Body of pancreas (tissue), 4 donors: ENCODE data around the gene UEVLD. TPM values are rescaled to one million over a fixed set of nuclear protein-coding genes. Genes with fewer than 3 reads are reported as not detected.

Source experiments
- ATAC-seq: fragments of 150-250 bp; one replicate; pipeline ENCODE4 v1.9.1; 2016
- DNase-seq, 4 donors: peaks; one replicate each; pipeline ENCODE4 v3.0.0-alpha.2; 2019
- H3K27ac ChIP-seq, 4 donors: fragments of 200-600 bp; sonication (generic); 1 replicate in 3 of 4; 2 replicates in 1 of 4; pipeline versions ENCODE4 v1.5.1 to v1.6.1; 2016 to 2019; ENCODE audit warnings: mild to moderate bottlenecking in 1 of 4, mixed read lengths in 1 of 4, moderate library complexity in 1 of 4
- H3K27me3 ChIP-seq, 2 donors: fragments of 200-600 bp; sonication (generic); one replicate each; pipeline ENCODE4 v1.6.0; 2016; ENCODE audit warnings: mild to moderate bottlenecking in 1 of 2
- H3K36me3 ChIP-seq, 2 donors: fragments of 200-600 bp; sonication (generic); replicated peaks in 1 of 2; 2 replicates each; pipeline ENCODE4 v1.5.1; 2016; ENCODE audit warnings: low read depth in 2 of 2; ENCODE audit not compliant: insufficient read depth in 1 of 2
- H3K4me1 ChIP-seq: fragments of 200-600 bp; sonication (generic); one replicate; pipeline ENCODE4 v1.6.0; 2016
- H3K4me3 ChIP-seq, 2 donors: fragments of 200-600 bp; sonication (generic); 1 replicate in 1 of 2; 2 replicates in 1 of 2; pipeline ENCODE4 v1.5.1; 2016 to 2019
- H3K9me3 ChIP-seq, 3 donors: fragments of 200-600 bp; sonication (generic); 1 replicate in 2 of 3; 2 replicates in 1 of 3; pipeline ENCODE4 v1.5.1; 2016
- POLR2A ChIP-seq, 3 donors: fragments of 450-650 bp; IDR thresholded peaks; one replicate each; pipeline ENCODE4 v1.6.1; 2016; ENCODE audit warnings: antibody characterized with exemption in 3 of 3, mild to moderate bottlenecking in 2 of 3
- WGBS, 2 donors: methylation state at CpG; one replicate each; pipeline ENCODE4 v1.1.5; 2017; 5-methylcytosine and 5-hydroxymethylcytosine counted together
- intact Hi-C: fragments of 100-400 bp; cut with DNase I; formaldehyde crosslinking; loops from one replicate; pipeline ENCODE4 v1.15.1; 2023
- total RNA-seq, 2 donors: library from RNA; depleted of rRNA; stranded (reverse); fragments of >200 nt; gene quantifications; one replicate each; pipeline ENCODE4 v1.1.0, GENCODE V29; 2016
- TF ChIP-seq, protein P1 (sequence below), 7 experiments: fragments of 450-650 bp in 4 of 7; fragments of 200-600 bp in 3 of 7; sonication (generic) in 3 of 7; IDR thresholded peaks; one replicate each; pipeline ENCODE4 v1.5.1; 2016 to 2019; ENCODE audit warnings: antibody characterized with exemption in 7 of 7

The UEVLD gene
- total RNA-seq, 2 donors from 2014 or later, result 5.6 to 8.8 TPM

DNA sequence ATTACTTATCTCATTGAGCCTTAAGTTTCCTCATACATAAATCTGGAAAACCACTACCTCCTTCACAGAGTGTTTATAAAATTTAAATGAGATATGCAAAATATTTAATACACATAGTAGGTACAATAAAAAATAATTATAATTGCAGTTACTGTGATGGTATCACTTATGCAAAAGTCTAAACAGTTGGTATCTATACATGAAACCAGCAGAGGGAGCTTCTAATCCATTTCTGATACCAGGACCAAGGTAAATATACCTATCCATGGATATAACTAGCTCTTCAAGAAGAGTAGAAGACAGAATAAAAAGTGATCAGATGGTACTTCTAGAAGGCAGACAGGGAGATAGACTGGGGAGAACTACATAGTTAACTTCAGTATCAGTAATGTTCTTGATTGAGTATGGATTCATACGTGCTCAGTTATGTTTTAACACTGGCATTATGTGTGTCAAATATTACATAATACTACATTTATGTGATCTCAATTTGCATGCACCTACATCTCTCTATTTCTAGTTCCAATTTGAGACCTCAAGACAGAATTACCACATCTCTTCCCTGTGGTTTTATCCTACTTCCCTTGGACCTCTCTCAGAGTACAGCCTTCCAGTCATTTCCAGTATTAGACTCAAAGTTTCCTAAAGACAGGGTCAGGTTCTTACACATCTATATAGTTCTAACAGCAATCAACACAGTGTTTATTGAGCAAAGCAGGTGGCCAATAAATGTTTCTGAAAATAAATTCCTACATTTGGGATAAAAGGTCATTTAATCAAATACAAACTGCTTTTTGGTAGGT is 48.1 kb downstream of the UEVLD start:
- no peak for DNase-seq
- 78 to 82% methylated on average over 1 of the region's 1 CpG for WGBS, 2 donors
- ATAC-seq, result no peak
- TF ChIP-seq, protein P1, sequence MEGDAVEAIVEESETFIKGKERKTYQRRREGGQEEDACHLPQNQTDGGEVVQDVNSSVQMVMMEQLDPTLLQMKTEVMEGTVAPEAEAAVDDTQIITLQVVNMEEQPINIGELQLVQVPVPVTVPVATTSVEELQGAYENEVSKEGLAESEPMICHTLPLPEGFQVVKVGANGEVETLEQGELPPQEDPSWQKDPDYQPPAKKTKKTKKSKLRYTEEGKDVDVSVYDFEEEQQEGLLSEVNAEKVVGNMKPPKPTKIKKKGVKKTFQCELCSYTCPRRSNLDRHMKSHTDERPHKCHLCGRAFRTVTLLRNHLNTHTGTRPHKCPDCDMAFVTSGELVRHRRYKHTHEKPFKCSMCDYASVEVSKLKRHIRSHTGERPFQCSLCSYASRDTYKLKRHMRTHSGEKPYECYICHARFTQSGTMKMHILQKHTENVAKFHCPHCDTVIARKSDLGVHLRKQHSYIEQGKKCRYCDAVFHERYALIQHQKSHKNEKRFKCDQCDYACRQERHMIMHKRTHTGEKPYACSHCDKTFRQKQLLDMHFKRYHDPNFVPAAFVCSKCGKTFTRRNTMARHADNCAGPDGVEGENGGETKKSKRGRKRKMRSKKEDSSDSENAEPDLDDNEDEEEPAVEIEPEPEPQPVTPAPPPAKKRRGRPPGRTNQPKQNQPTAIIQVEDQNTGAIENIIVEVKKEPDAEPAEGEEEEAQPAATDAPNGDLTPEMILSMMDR (IDR thresholded peaks at IDR 0.05), result peak in 6 of 7 experiments; percentile 23 to 56 (median 40)
- no peak for TF ChIP-seq POLR2A (IDR thresholded peaks at IDR 0.05)
- H3K4me1 ChIP-seq, result no peaks in the 10 kb centered on the region
- no peaks in the 10 kb centered on the region for H3K9me3 ChIP-seq
- H3K4me3 ChIP-seq, result no peak overlapping the region
- H3K27ac ChIP-seq, result no peak overlapping the region
- intact Hi-C loops, result loop anchor here (10.0 kb wide), 1 partner anchor 194 kb away; no protein-coding TSS in a partner anchor
- no peaks in the 10 kb centered on the region for H3K27me3 ChIP-seq
- H3K36me3 ChIP-seq, result peaks cover 6 to 9% of the 10 kb centered on the region in 2 donors

DNA sequence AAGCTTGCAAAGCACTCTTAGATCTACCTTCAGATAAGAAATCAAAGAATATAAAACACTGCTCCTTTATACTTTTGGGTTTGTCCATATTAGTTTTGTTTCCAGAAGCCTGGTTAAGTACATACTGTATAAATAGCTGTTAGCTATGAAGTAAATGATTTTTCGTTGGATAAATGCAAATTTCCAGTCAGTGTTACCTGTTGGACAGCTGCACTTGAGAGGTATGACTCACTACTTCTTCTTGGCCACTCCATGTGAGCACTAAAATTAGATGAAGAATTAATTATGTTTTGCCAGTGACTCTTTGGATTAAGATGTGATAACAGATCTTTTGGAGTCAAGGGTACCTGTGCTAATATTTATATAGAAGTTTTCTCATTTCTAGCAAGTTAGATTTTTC is 52.3 kb downstream of the UEVLD start:
- no peak overlapping the region for H3K4me3 ChIP-seq
- peaks cover 0 to 6% of the 10 kb centered on the region in 2 donors for H3K36me3 ChIP-seq
- no peak overlapping the region for H3K27ac ChIP-seq
- 46% methylated on average over 1 of the region's 1 CpG for WGBS, 2 donors
- TF ChIP-seq, protein P1 (IDR thresholded peaks at IDR 0.05), result no peak
- TF ChIP-seq POLR2A (IDR thresholded peaks at IDR 0.05), result no peak
- no peaks in the 10 kb centered on the region for H3K9me3 ChIP-seq
- H3K4me1 ChIP-seq, result peaks cover 6% of the 10 kb centered on the region
- DNase-seq (no peak), ATAC-seq (no peak)
- intact Hi-C loops, result no loop called here
- H3K27me3 ChIP-seq, result no peaks in the 10 kb centered on the region

DNA sequence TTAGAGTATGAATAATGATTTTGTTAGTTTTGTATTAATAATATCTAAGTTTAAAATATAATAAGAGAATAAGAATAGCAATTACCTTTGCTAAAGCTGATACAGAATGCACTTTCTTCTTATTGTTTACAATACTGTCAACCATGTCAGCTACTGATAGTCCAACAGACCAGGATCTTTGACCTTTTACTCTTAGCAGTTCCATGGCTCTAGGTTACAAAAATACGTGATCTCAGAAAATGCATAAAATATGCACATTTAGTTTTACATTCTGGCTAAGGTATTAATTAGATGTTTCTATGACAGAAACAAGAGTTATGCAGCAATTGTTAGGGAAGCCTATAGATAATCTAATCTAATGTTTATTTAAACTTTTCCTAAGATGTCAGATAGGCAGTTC is 54.3 kb downstream of the UEVLD start:
- ATAC-seq, result no peak
- Histone ChIP-seq H3K4me1 (peaks cover 6% of the 10 kb centered on the region), H3K36me3 (peaks cover 0 to 6% of the 10 kb centered on the region in 2 donors), H3K4me3 (no peak overlapping the region), H3K27ac (no peak overlapping the region), H3K9me3 (no peaks in the 10 kb centered on the region), H3K27me3 (no peaks in the 10 kb centered on the region)
- no peak for DNase-seq
- intact Hi-C loops, result no loop called here
- TF ChIP-seq POLR2A (IDR thresholded peaks at IDR 0.05), result no peak
- TF ChIP-seq, protein P1 (IDR thresholded peaks at IDR 0.05), result no peak
- 47 to 50% methylated on average over 1 of the region's 1 CpG for WGBS, 2 donors

DNA sequence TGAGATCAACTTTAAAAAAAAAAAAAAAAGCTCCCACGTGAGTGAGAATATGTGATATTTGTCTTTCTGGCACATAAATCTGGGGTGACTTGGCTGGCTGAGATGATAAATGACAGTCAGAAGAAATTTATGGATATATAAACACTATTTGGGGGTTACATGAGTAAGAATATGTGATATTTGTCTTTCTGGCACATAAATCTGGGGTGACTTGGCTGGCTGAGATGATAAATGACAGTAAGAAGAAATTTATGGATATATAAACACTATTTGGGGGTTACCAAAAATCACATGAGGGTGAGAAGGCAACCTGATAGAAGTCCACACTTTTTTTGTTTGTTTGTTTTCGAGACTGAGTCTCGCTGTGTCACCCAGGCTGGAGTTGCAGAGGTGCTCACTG is 55.2 kb downstream of the UEVLD start:
- TF ChIP-seq POLR2A (IDR thresholded peaks at IDR 0.05), result no peak
- TF ChIP-seq, protein P1 (IDR thresholded peaks at IDR 0.05), result no peak
- Histone ChIP-seq H3K9me3 (no peaks in the 10 kb centered on the region), H3K4me1 (peaks cover 6% of the 10 kb centered on the region), H3K27me3 (no peaks in the 10 kb centered on the region), H3K4me3 (no peak overlapping the region), H3K36me3 (peaks cover 0 to 6% of the 10 kb centered on the region in 2 donors), H3K27ac (no peak overlapping the region)
- DNase-seq (no peak), ATAC-seq (no peak)
- intact Hi-C loops, result no loop called here
- 80 to 85% methylated on average over 3 of the region's 3 CpGs for WGBS, 2 donors

DNA sequence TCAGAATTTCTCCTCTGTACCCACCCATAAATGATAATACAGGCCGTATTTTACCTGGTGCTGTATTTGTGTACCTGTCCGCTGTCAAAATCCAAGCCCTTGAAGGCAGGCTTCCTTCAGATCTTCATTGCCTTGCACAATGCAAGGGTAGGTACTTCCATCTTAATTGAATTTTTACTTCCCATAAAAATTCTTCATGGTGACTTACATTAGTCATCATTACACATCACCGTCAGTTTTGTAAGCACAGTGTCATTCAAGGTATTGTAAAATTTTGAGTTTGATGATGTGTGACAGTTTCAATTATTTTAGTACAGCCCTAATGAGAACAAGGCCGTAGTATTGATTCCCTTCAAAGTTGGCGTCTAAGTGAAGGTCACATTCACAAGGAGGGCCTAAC is 61.0 kb downstream of the UEVLD start:
- WGBS, 2 donors, result 6 to 8% methylated on average over 5 of the region's 5 CpGs
- ATAC-seq (no peak), DNase-seq (no peak)
- Histone ChIP-seq H3K36me3 (no peaks in the 10 kb centered on the region), H3K4me3 (peak overlapping the region; percentile 73 to 91), H3K4me1 (peaks cover 29% of the 10 kb centered on the region), H3K9me3 (no peaks in the 10 kb centered on the region), H3K27me3 (no peaks in the 10 kb centered on the region), H3K27ac (peak overlapping the region; percentile 90 to 96 (median 92))
- no peak for TF ChIP-seq POLR2A (IDR thresholded peaks at IDR 0.05)
- TF ChIP-seq, protein P1 (IDR thresholded peaks at IDR 0.05), result no peak
- intact Hi-C loops, result no loop called here
